GM23248 (cell line): Measurements from ENCODE around the gene RMI2. TPM values are rescaled to one million over a fixed set of nuclear protein-coding genes. Genes with fewer than 3 reads are reported as not detected.

Experiments used
- DNase-seq: peaks from one replicate; pipeline ENCODE4 v3.0.0-alpha.2; 2015
- H2AFZ ChIP-seq: fragments of 200-600 bp; sonication (generic); 2 replicates; pipeline ENCODE4 v1.6.1; 2016; ENCODE audit warnings: antibody characterized with exemption
- H3F3A ChIP-seq: fragments of 200-600 bp; sonication (generic); 2 replicates; pipeline ENCODE4 v1.6.1; 2016; ENCODE audit warnings: mild to moderate bottlenecking, antibody characterized with exemption, mixed run types; ENCODE audit not compliant: insufficient read depth
- H3K27ac ChIP-seq: fragments of 200-600 bp; sonication (generic); 2 replicates; pipeline ENCODE4 v1.5.1; 2016; ENCODE audit warnings: mild to moderate bottlenecking
- H3K27me3 ChIP-seq: fragments of 200-600 bp; sonication (generic); replicated peaks from 2 replicates; pipeline ENCODE4 v1.6.1; 2016; ENCODE audit warnings: mild to moderate bottlenecking; ENCODE audit not compliant: insufficient read depth
- H3K36me3 ChIP-seq: fragments of 200-600 bp; sonication (generic); 2 replicates; pipeline ENCODE4 v1.6.1; 2016; ENCODE audit warnings: low read depth, mild to moderate bottlenecking
- H3K4me1 ChIP-seq: fragments of 200-600 bp; sonication (generic); 2 replicates; pipeline ENCODE4 v1.6.1; 2016; ENCODE audit warnings: mild to moderate bottlenecking; ENCODE audit not compliant: insufficient read depth
- H3K4me2 ChIP-seq: fragments of 200-600 bp; sonication (generic); one replicate; pipeline ENCODE4 v1.6.1; 2016; ENCODE audit warnings: mild to moderate bottlenecking; ENCODE audit not compliant: unreplicated experiment
- H3K4me3 ChIP-seq: fragments of 200-600 bp; sonication (generic); 2 replicates; pipeline ENCODE4 v1.5.1; 2016; ENCODE audit warnings: mild to moderate bottlenecking
- H3K79me2 ChIP-seq: fragments of 200-600 bp; sonication (generic); 2 replicates; pipeline ENCODE4 v1.6.1; 2016; ENCODE audit warnings: mild to moderate bottlenecking; ENCODE audit not compliant: insufficient read depth
- H3K9ac ChIP-seq: fragments of 200-600 bp; sonication (generic); 2 replicates; pipeline ENCODE4 v1.6.1; 2016; ENCODE audit warnings: mild to moderate bottlenecking
- H3K9me2 ChIP-seq: fragments of 200-600 bp; sonication (generic); 2 replicates; pipeline ENCODE4 v1.6.1; 2016; ENCODE audit warnings: mixed run types, mild to moderate bottlenecking, moderate library complexity; ENCODE audit not compliant: insufficient read depth
- H3K9me3 ChIP-seq: fragments of 200-600 bp; sonication (generic); one replicate; pipeline ENCODE4 v1.6.1; 2017; ENCODE audit warnings: low read depth
- H4K20me1 ChIP-seq: fragments of 200-600 bp; sonication (generic); 2 replicates; pipeline ENCODE4 v1.6.0; 2016; ENCODE audit not compliant: insufficient read depth
- EZH2 ChIP-seq: fragments of 200-600 bp; sonication (generic); IDR thresholded peaks from 2 replicates; pipeline ENCODE4 v1.6.1; 2018; ENCODE audit warnings: antibody characterized with exemption, mild to moderate bottlenecking; ENCODE audit not compliant: insufficient read depth, poor library complexity, severe bottlenecking
- EZH2phosphoT487 ChIP-seq: fragments of 200-600 bp; sonication (generic); IDR thresholded peaks from 2 replicates; pipeline ENCODE4 v1.6.1; 2018; ENCODE audit warnings: antibody characterized with exemption, moderate library complexity, mild to moderate bottlenecking, low read depth; ENCODE audit not compliant: insufficient read depth
- WGBS, 2 experiments: methylation state at CpG; one replicate each; pipeline ENCODE4 v1.1.6; 2015 to 2017; ENCODE audit warnings: low lambda C conversion rate in 2 of 2, low coverage in 1 of 2; ENCODE audit errors: missing lambda C conversion rate in 2 of 2; 5-methylcytosine and 5-hydroxymethylcytosine counted together
- in situ Hi-C: fragments of 300-500 bp; cut with MboI; formaldehyde crosslinking; loops from 2 replicates; pipeline ENCODE4 v1.15.0; 2020
- polyA plus RNA-seq: library from polyadenylated mRNA; unstranded; fragments of >200 nt; fragmentation: Nextera tagmentation; extraction: Ambion mirVana; gene quantifications from 2 replicates; pipeline ENCODE4 v1.2.1, GENCODE V29; 2016
- total RNA-seq: library from RNA; depleted of rRNA; stranded (reverse); fragments of >200 nt; shearing (Covaris generic); gene quantifications from 2 replicates; pipeline ENCODE4 v1.2.3, GENCODE V29; 2014

Gene RMI2
- total and polyA plus RNA-seq, 2 experiments from 2014 or later = 8.5 to 11.9 TPM

GRCh38 chr16:11313493-11314308 is 31.6 kb upstream of the RMI2 start:
- in situ Hi-C loops = no loop called here
- Histone ChIP-seq H3F3A (no peaks in the 10 kb centered on the region), H3K4me3 (no peak overlapping the region), H3K9me2 (no peaks in the 10 kb centered on the region), H4K20me1 (no peaks in the 10 kb centered on the region), H3K4me1 (peaks cover 20% of the 10 kb centered on the region), H3K79me2 (no peaks in the 10 kb centered on the region), H3K36me3 (no peaks in the 10 kb centered on the region), H3K4me2 (peak overlapping the region; percentile 10), H2AFZ (no peak overlapping the region), H3K27me3 (no peaks in the 10 kb centered on the region), H3K9me3 (no peaks in the 10 kb centered on the region), H3K27ac (no peak overlapping the region), H3K9ac (no peak overlapping the region)
- 92 to 96% methylated on average over 9 of the region's 9 CpGs for WGBS, 2 experiments
- DNase-seq = no peak
- TF ChIP-seq EZH2phosphoT487 = no peak
- no peak for TF ChIP-seq EZH2

- no peak overlapping the region for H3K27ac ChIP-seq
- WGBS, 2 experiments = 98 to 99% methylated on average over 8 of the region's 8 CpGs
- H3K4me3 ChIP-seq = no peak overlapping the region
- no peaks in the 10 kb centered on the region for H3K9me3 ChIP-seq
- H3K9me2 ChIP-seq = no peaks in the 10 kb centered on the region
- no peaks in the 10 kb centered on the region for H3K27me3 ChIP-seq
- H2AFZ ChIP-seq = no peak overlapping the region
- no peaks in the 10 kb centered on the region for H3K79me2 ChIP-seq
- no peak for DNase-seq
- no peak overlapping the region for H3K9ac ChIP-seq
- H3K4me1 ChIP-seq = peaks cover 20% of the 10 kb centered on the region
- in situ Hi-C loops = no loop called here
- H3K36me3 ChIP-seq = no peaks in the 10 kb centered on the region
- TF ChIP-seq EZH2 (no peak), EZH2phosphoT487 (no peak)
- no peaks in the 10 kb centered on the region for H3F3A ChIP-seq
- no peaks in the 10 kb centered on the region for H4K20me1 ChIP-seq
- H3K4me2 ChIP-seq = no peak overlapping the region
Observed at GRCh38 chr16:11314309-11314894, 30.9 kb upstream of the RMI2 start.

- no peak overlapping the region for H2AFZ ChIP-seq
- H3K4me2 ChIP-seq = no peak overlapping the region
- H3K4me1 ChIP-seq = peaks cover 20% of the 10 kb centered on the region
- 75 to 76% methylated on average over 13 of the region's 13 CpGs for WGBS, 2 experiments
- TF ChIP-seq EZH2phosphoT487 = no peak
- TF ChIP-seq EZH2 = no peak
- H3K9me3 ChIP-seq = no peaks in the 10 kb centered on the region
- no peaks in the 10 kb centered on the region for H3F3A ChIP-seq
- H3K9ac ChIP-seq = no peak overlapping the region
- H3K9me2 ChIP-seq = no peaks in the 10 kb centered on the region
- in situ Hi-C loops = no loop called here
- no peaks in the 10 kb centered on the region for H3K79me2 ChIP-seq
- DNase-seq = peak; percentile 9
- no peaks in the 10 kb centered on the region for H3K36me3 ChIP-seq
- H3K4me3 ChIP-seq = no peak overlapping the region
- no peaks in the 10 kb centered on the region for H3K27me3 ChIP-seq
- H3K27ac ChIP-seq = no peak overlapping the region
- H4K20me1 ChIP-seq = no peaks in the 10 kb centered on the region
Observed at GRCh38 chr16:11315510-11315909, 29.7 kb upstream of the RMI2 start.

GRCh38 chr16:11316331-11317015 is 28.8 kb upstream of the RMI2 start:
- H4K20me1 ChIP-seq = no peaks in the 10 kb centered on the region
- no peak overlapping the region for H2AFZ ChIP-seq
- H3K79me2 ChIP-seq = no peaks in the 10 kb centered on the region
- no peak overlapping the region for H3K4me2 ChIP-seq
- no peak overlapping the region for H3K9ac ChIP-seq
- DNase-seq = no peak
- H3K36me3 ChIP-seq = no peaks in the 10 kb centered on the region
- in situ Hi-C loops = no loop called here
- H3K9me2 ChIP-seq = no peaks in the 10 kb centered on the region
- peaks cover 20% of the 10 kb centered on the region for H3K4me1 ChIP-seq
- TF ChIP-seq EZH2phosphoT487 = no peak
- TF ChIP-seq EZH2 = no peak
- H3K27ac ChIP-seq = no peak overlapping the region
- H3F3A ChIP-seq = no peaks in the 10 kb centered on the region
- no peak overlapping the region for H3K4me3 ChIP-seq
- H3K27me3 ChIP-seq = no peaks in the 10 kb centered on the region
- H3K9me3 ChIP-seq = no peaks in the 10 kb centered on the region
- 78 to 84% methylated on average over 17 to 23 of the region's 23 CpGs for WGBS, 2 experiments
